SU-DHL-6 (cell line): ENCODE measurements around the gene BCL2L13.
"Not testable (repeated sequence)": the region's sequence is repeated elsewhere in the genome, so short reads cannot be mapped to it uniquely, and the experiment has no call there.

Experiments
- H2AFZ ChIP-seq: fragments of 200-600 bp; sonication (generic); 2 replicates; pipeline ENCODE4 v1.6.1; 2014; ENCODE audit warnings: low read depth, mild to moderate bottlenecking, moderate library complexity, mixed read lengths, antibody characterized with exemption, low read length; ENCODE audit not compliant: severe bottlenecking
- H3F3A ChIP-seq: fragments of 200-600 bp; shearing (Covaris generic); 2 replicates; pipeline ENCODE4 v1.6.0; 2016; ENCODE audit warnings: antibody characterized with exemption, mild to moderate bottlenecking; ENCODE audit not compliant: insufficient read depth
- H3K27ac ChIP-seq: fragments of 200-600 bp; sonication (generic); 2 replicates; pipeline ENCODE4 v1.5.1; 2016; ENCODE audit warnings: low read depth, mild to moderate bottlenecking, low read length, moderate library complexity, mixed read lengths
- H3K27me3 ChIP-seq: fragments of 200-600 bp; sonication (generic), shearing (Covaris generic); 2 replicates; pipeline ENCODE4 v1.6.0; 2014; ENCODE audit warnings: mild to moderate bottlenecking, low read length
- H3K36me3 ChIP-seq: fragments of 200-600 bp; sonication (generic); 2 replicates; pipeline ENCODE4 v1.6.1; 2014; ENCODE audit warnings: mild to moderate bottlenecking, low read length, mixed read lengths
- H3K4me2 ChIP-seq: fragments of 300-600, 200-600 bp; shearing (Covaris generic), sonication (generic); 2 replicates; pipeline ENCODE4 v1.6.0; 2014; ENCODE audit warnings: low read length, low read depth, mild to moderate bottlenecking; ENCODE audit not compliant: poor library complexity, severe bottlenecking
- H3K4me3 ChIP-seq: fragments of 200-600 bp; sonication (generic); 2 replicates; pipeline ENCODE4 v1.5.1; 2014; ENCODE audit warnings: antibody characterized with exemption, low read length, mild to moderate bottlenecking, mixed read lengths; ENCODE audit not compliant: insufficient read depth, poor library complexity, severe bottlenecking
- H3K79me2 ChIP-seq: fragments of 200-600 bp; sonication (generic); 2 replicates; pipeline ENCODE4 v1.6.1; 2014; ENCODE audit warnings: mild to moderate bottlenecking, low read length, moderate library complexity; ENCODE audit not compliant: insufficient read depth
- H3K9ac ChIP-seq: fragments of 200-600 bp; sonication (generic); 2 replicates; pipeline ENCODE4 v1.7.0; 2014; ENCODE audit warnings: mild to moderate bottlenecking, low read length
- H3K9me2 ChIP-seq: fragments of 200-600 bp; sonication (generic); replicated peaks from 2 replicates; pipeline ENCODE4 v1.6.1; 2014; ENCODE audit warnings: low read length; ENCODE audit not compliant: insufficient read depth
- H3K9me3 ChIP-seq: fragments of 200-600 bp; sonication (generic); 2 replicates; pipeline ENCODE4 v1.6.1; 2014; ENCODE audit warnings: low read length, mixed read lengths; ENCODE audit not compliant: insufficient read depth
- H4K20me1 ChIP-seq: fragments of 200-600 bp; sonication (generic); 2 replicates; pipeline ENCODE4 v1.6.1; 2014; ENCODE audit warnings: low read depth, mild to moderate bottlenecking, antibody characterized with exemption, low read length, moderate library complexity, mixed read lengths
- CTCF ChIP-seq: fragments of 200-600 bp; sonication (generic); IDR thresholded peaks from one replicate; pipeline ENCODE4 v1.5.1; 2017; ENCODE audit warnings: antibody characterized with exemption, mild to moderate bottlenecking, low read length, moderate library complexity; ENCODE audit not compliant: insufficient read depth, poor library complexity, severe bottlenecking
- EZH2phosphoT487 ChIP-seq: fragments of 200-600 bp; sonication (generic), shearing (Covaris generic); conservative IDR thresholded peaks from 2 replicates; pipeline ENCODE4 v1.6.1; 2018; ENCODE audit warnings: mild to moderate bottlenecking, antibody characterized with exemption, low read length, moderate library complexity, mixed read lengths

BCL2L13 gene

GRCh38 chr22:17761138-17761488 is 122.6 kb downstream of the BCL2L13 start:
- no peak overlapping the region for H3K4me3 ChIP-seq
- H3K9me3 ChIP-seq: no peaks in the 10 kb centered on the region
- H3K27me3 ChIP-seq: no peaks in the 10 kb centered on the region
- H3K9me2 ChIP-seq: no peaks in the 10 kb centered on the region
- no peak overlapping the region for H3K4me2 ChIP-seq
- no peak overlapping the region for H2AFZ ChIP-seq
- no peaks in the 10 kb centered on the region for H3F3A ChIP-seq
- TF ChIP-seq EZH2phosphoT487 (no peak), CTCF (no peak)
- no peaks in the 10 kb centered on the region for H4K20me1 ChIP-seq
- H3K9ac ChIP-seq: no peak overlapping the region
- H3K27ac ChIP-seq: no peak overlapping the region
- no peaks in the 10 kb centered on the region for H3K36me3 ChIP-seq
- no peaks in the 10 kb centered on the region for H3K79me2 ChIP-seq

- H4K20me1 ChIP-seq, H2AFZ ChIP-seq, H3K9me3 ChIP-seq, H3K27me3 ChIP-seq, H3K27ac ChIP-seq, H3K4me2 ChIP-seq, H3K79me2 ChIP-seq, H3K9me2 ChIP-seq, H3K9ac ChIP-seq, H3F3A ChIP-seq, H3K36me3 ChIP-seq, H3K4me3 ChIP-seq: not testable (repeated sequence)
Observed at GRCh38 chr22:17763442-17763841, 124.9 kb downstream of the BCL2L13 start.

- Histone ChIP-seq H3K4me3 (no peak overlapping the region), H3K9me2 (no peaks in the 10 kb centered on the region), H3K27ac (no peak overlapping the region), H3K36me3 (no peaks in the 10 kb centered on the region), H3K4me2 (no peak overlapping the region), H3F3A (no peaks in the 10 kb centered on the region), H4K20me1 (no peaks in the 10 kb centered on the region), H3K27me3 (no peaks in the 10 kb centered on the region), H2AFZ (no peak overlapping the region), H3K79me2 (0 out of 2 replicates have a peak, but pooled peaks cover 6% of the 10 kb centered on the region), H3K9me3 (no peaks in the 10 kb centered on the region), H3K9ac (no peak overlapping the region)
- TF ChIP-seq EZH2phosphoT487: no peak
- TF ChIP-seq CTCF: no peak
Observed at GRCh38 chr22:17764036-17764435, 125.5 kb downstream of the BCL2L13 start.

- H3K9ac ChIP-seq, H4K20me1 ChIP-seq: not testable (repeated sequence)
Observed at GRCh38 chr22:17764852-17765251, 126.3 kb downstream of the BCL2L13 start.

More at GRCh38 chr22:17764852-17765251, 126.3 kb downstream of the BCL2L13 start:
- H3K27ac ChIP-seq, H3K27me3 ChIP-seq, H3K9me2 ChIP-seq, H3K9me3 ChIP-seq, H3K4me3 ChIP-seq, H2AFZ ChIP-seq, H3K36me3 ChIP-seq, H3K79me2 ChIP-seq, H3F3A ChIP-seq, H3K4me2 ChIP-seq: not testable (repeated sequence)
